ENCODE data around the gene GALNT10.

The GALNT10 gene

GRCh38 chr5:154286557-154286956 lies 96.0 kb downstream of the GALNT10 start:
- no peaks in the 10 kb centered on the region for H4K20me1 ChIP-seq (ENCODE audit: control insufficient read depth, insufficient read depth, low read depth, low read length)
- no peaks in the 10 kb centered on the region for H3K79me2 ChIP-seq (ENCODE audit: control insufficient read depth, low read length)
- H3K9me2 ChIP-seq (replicated peaks; ENCODE audit: control insufficient read depth, low read length) = no peaks in the 10 kb centered on the region
- H3K9me3 ChIP-seq (ENCODE audit: control insufficient read depth, insufficient read depth, low read length) = no peaks in the 10 kb centered on the region
- H3K27me3 ChIP-seq (ENCODE audit: control insufficient read depth, low read length) = no peaks in the 10 kb centered on the region
- H3K4me1 ChIP-seq (ENCODE audit: control insufficient read depth, low read length) = no peaks in the 10 kb centered on the region
- H3F3A ChIP-seq (ENCODE audit: control insufficient read depth, insufficient read depth) = no peaks in the 10 kb centered on the region
- H3K36me3 ChIP-seq (ENCODE audit: control insufficient read depth, low read length) = no peaks in the 10 kb centered on the region
- H3K4me2 ChIP-seq (ENCODE audit: low read length) = no peak overlapping the region
- no peak overlapping the region for H3K27ac ChIP-seq (ENCODE audit: low read depth, low read length)
- H3K4me3 ChIP-seq (ENCODE audit: low read length) = no peak overlapping the region
- TF ChIP-seq EZH2phosphoT487 (IDR thresholded peaks at IDR 0.05; ENCODE audit: borderline replicate concordance, low read length) (no peak), CTCF (IDR thresholded peaks at IDR 0.05; ENCODE audit: low read depth, low read length, poor library complexity, severe bottlenecking) (no peak)

GRCh38 chr5:154287136-154287535 lies 96.6 kb downstream of the GALNT10 start:
- Histone ChIP-seq H3K4me3 (ENCODE audit: low read length) (no peak overlapping the region), H3K9me2 (replicated peaks; ENCODE audit: control insufficient read depth, low read length) (no peaks in the 10 kb centered on the region), H3K4me1 (ENCODE audit: control insufficient read depth, low read length) (no peaks in the 10 kb centered on the region), H4K20me1 (ENCODE audit: control insufficient read depth, insufficient read depth, low read depth, low read length) (no peaks in the 10 kb centered on the region), H3K27ac (ENCODE audit: low read depth, low read length) (no peak overlapping the region), H3K27me3 (ENCODE audit: control insufficient read depth, low read length) (no peaks in the 10 kb centered on the region), H3K4me2 (ENCODE audit: low read length) (no peak overlapping the region), H3K9me3 (ENCODE audit: control insufficient read depth, insufficient read depth, low read length) (no peaks in the 10 kb centered on the region), H3F3A (ENCODE audit: control insufficient read depth, insufficient read depth) (no peaks in the 10 kb centered on the region), H3K79me2 (ENCODE audit: control insufficient read depth, low read length) (no peaks in the 10 kb centered on the region), H3K36me3 (ENCODE audit: control insufficient read depth, low read length) (no peaks in the 10 kb centered on the region)
- TF ChIP-seq EZH2phosphoT487 (IDR thresholded peaks at IDR 0.05; ENCODE audit: borderline replicate concordance, low read length) (no peak), CTCF (IDR thresholded peaks at IDR 0.05; ENCODE audit: low read depth, low read length, poor library complexity, severe bottlenecking) (no peak)

- Histone ChIP-seq H3K79me2 (ENCODE audit: control insufficient read depth, low read length) (no peaks in the 10 kb centered on the region), H3K4me1 (ENCODE audit: control insufficient read depth, low read length) (no peaks in the 10 kb centered on the region), H3K9me3 (ENCODE audit: control insufficient read depth, insufficient read depth, low read length) (no peaks in the 10 kb centered on the region), H3K4me3 (ENCODE audit: low read length) (no peak overlapping the region), H3K36me3 (ENCODE audit: control insufficient read depth, low read length) (no peaks in the 10 kb centered on the region), H3K4me2 (ENCODE audit: low read length) (no peak overlapping the region), H3K9me2 (replicated peaks; ENCODE audit: control insufficient read depth, low read length) (no peaks in the 10 kb centered on the region), H3K27ac (ENCODE audit: low read depth, low read length) (no peak overlapping the region), H4K20me1 (ENCODE audit: control insufficient read depth, insufficient read depth, low read depth, low read length) (no peaks in the 10 kb centered on the region), H3F3A (ENCODE audit: control insufficient read depth, insufficient read depth) (no peaks in the 10 kb centered on the region), H3K27me3 (ENCODE audit: control insufficient read depth, low read length) (no peaks in the 10 kb centered on the region)
- TF ChIP-seq CTCF (IDR thresholded peaks at IDR 0.05; ENCODE audit: low read depth, low read length, poor library complexity, severe bottlenecking) = no peak
- no peak for TF ChIP-seq EZH2phosphoT487 (IDR thresholded peaks at IDR 0.05; ENCODE audit: borderline replicate concordance, low read length)
These were observed 97.6 kb downstream of the GALNT10 start for GRCh38 chr5:154288145-154288544.

- TF ChIP-seq CTCF (IDR thresholded peaks at IDR 0.05; ENCODE audit: low read depth, low read length, poor library complexity, severe bottlenecking) = no peak
- TF ChIP-seq EZH2phosphoT487 (IDR thresholded peaks at IDR 0.05; ENCODE audit: borderline replicate concordance, low read length) = no peak
- Histone ChIP-seq H3K27ac (ENCODE audit: low read depth, low read length) (no peak overlapping the region), H4K20me1 (ENCODE audit: control insufficient read depth, insufficient read depth, low read depth, low read length) (no peaks in the 10 kb centered on the region), H3K4me2 (ENCODE audit: low read length) (no peak overlapping the region), H3K4me1 (ENCODE audit: control insufficient read depth, low read length) (no peaks in the 10 kb centered on the region), H3K79me2 (ENCODE audit: control insufficient read depth, low read length) (no peaks in the 10 kb centered on the region), H3K36me3 (ENCODE audit: control insufficient read depth, low read length) (no peaks in the 10 kb centered on the region), H3K27me3 (ENCODE audit: control insufficient read depth, low read length) (no peaks in the 10 kb centered on the region), H3K9me2 (replicated peaks; ENCODE audit: control insufficient read depth, low read length) (no peaks in the 10 kb centered on the region), H3K9me3 (ENCODE audit: control insufficient read depth, insufficient read depth, low read length) (no peaks in the 10 kb centered on the region), H3F3A (ENCODE audit: control insufficient read depth, insufficient read depth) (no peaks in the 10 kb centered on the region), H3K4me3 (ENCODE audit: low read length) (no peak overlapping the region)
These were observed 101.4 kb downstream of the GALNT10 start for GRCh38 chr5:154291917-154292316.
